BJ (cell line): Measurements from ENCODE around the gene CASTOR1. TPM values are rescaled to one million over a fixed set of nuclear protein-coding genes. Genes with fewer than 3 reads are reported as not detected.

Source experiments
- CTCF ChIA-PET: fragments of 350-600 bp; formaldehyde crosslinking; extraction: SDS; loops from one replicate; lab custom pipeline; 2021; ENCODE audit warnings: antibody characterized with exemption, inconsistent platforms; lab: Yijun Ruan, JAX
- POLR2A ChIA-PET: fragments of 300-600 bp; sonication (Branson Sonifier 250); formaldehyde crosslinking; extraction: SDS; loops from one replicate; lab custom pipeline; 2021; ENCODE audit warnings: antibody characterized with exemption; lab: Charles Lee
- DNase-seq: peaks from one replicate; pipeline ENCODE4 v3.0.0-alpha.2; 2011; ENCODE audit warnings: low read depth
- H3K27me3 ChIP-seq: 2 replicates; pipeline ENCODE4 v1.6.0; 2011; ENCODE audit warnings: low read length; ENCODE audit not compliant: control insufficient read depth, insufficient read depth
- H3K36me3 ChIP-seq: 2 replicates; pipeline ENCODE4 v1.5.1; 2011; ENCODE audit warnings: low read length; ENCODE audit not compliant: control insufficient read depth, insufficient read depth
- H3K4me3 ChIP-seq: 2 replicates; pipeline ENCODE4 v1.5.1; 2011; ENCODE audit warnings: low read depth, mild to moderate bottlenecking, control low read depth, low read length
- CTCF ChIP-seq: IDR thresholded peaks from 2 replicates; pipeline ENCODE4 v1.5.1; 2011; ENCODE audit warnings: low read depth, mild to moderate bottlenecking, control low read depth, inconsistent platforms, low read length, moderate library complexity; ENCODE audit not compliant: insufficient read depth
- polyA plus RNA-seq: library from polyadenylated mRNA; depleted of rRNA; stranded (reverse); fragments of >200 nt; gene quantifications from 2 replicates; pipeline ENCODE4 v1.2.3, GENCODE V29; 2011

Gene CASTOR1
- polyA plus RNA-seq, 1 experiment, result 16.4 TPM

GRCh38 chr22:30246814-30247376 lies 42.4 kb downstream of the CASTOR1 start:
- ChIA-PET POLR2A (interaction anchor here (1.5 kb wide), 1 partner anchor 11 kb away, joined by 3 read pairs; no protein-coding TSS in a partner anchor), CTCF (interaction anchor here (2.4 kb wide), 1 partner anchor 9 kb away, joined by 7 read pairs; no protein-coding TSS in a partner anchor)
- no peak for DNase-seq

DNA sequence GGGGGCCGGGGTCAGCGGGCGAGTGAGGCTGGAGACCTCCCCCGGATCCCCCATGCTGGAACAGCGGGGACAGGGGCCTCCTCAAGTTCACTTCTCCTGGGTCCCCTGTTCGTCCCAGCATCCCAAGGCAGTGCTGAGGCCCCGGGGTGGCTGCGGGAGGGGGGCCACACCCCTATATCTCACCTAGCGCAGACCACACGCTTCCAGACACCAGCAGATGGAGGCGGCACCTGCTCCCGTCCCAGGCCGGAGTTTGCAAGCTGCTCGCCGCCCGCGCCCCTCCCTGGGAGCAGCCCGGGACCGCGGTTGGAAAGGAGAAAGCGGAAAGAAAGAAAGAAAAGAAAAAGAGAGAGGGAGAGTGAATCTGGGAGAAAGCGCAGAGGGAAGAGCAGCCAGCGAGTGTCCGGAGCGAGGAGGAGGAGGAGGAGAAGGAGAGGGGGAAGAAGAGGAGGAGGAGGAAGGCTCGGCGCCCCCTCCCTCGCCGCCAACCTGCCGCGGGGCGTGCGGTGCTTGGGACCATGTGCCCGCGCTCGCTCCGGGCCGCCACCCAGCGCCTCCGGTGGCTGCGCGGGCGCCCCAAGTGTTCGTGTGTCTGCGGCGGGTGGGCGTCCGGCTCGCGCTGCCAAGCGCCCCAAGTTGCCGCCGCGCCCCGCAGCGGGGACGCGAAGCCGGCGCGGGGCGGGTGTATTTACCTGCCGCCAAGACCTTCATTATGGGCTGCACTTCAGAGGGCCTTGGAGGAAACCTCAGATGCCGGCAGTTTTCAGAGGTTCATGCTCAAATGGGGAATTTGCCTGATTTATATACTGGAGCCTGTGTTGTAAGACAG lies 43.1 kb downstream of the CASTOR1 start, which contains the start of gene LIF:
LIF (minus strand) TSS at position 775 of the 829 bp plus-strand sequence; CDS start at position 711, 64 bp downstream.
- Histone ChIP-seq H3K36me3 (peaks cover 9% of the 10 kb centered on the region), H3K4me3 (peak within 1 kb of the TSS; percentile 65), H3K27me3 (no peaks in the 10 kb centered on the region)
- no peak for TF ChIP-seq CTCF
- ChIA-PET CTCF (interaction anchor here (1.1 to 2.4 kb wide), 3 partner anchors 9 to 138 kb away, joined by 3 to 7 read pairs (median 4); no protein-coding TSS in a partner anchor), POLR2A (interaction anchor here (1.5 kb wide), 1 partner anchor 11 kb away, joined by 3 read pairs; no protein-coding TSS in a partner anchor)
- no peak for DNase-seq

More at GRCh38 chr22:30246814-30247376, 42.4 kb downstream of the CASTOR1 start:
- peaks cover 7% of the 10 kb centered on the region for H3K36me3 ChIP-seq
- no peak for TF ChIP-seq CTCF
- H3K27me3 ChIP-seq, result no peaks in the 10 kb centered on the region
- H3K4me3 ChIP-seq, result peak overlapping the region; percentile 65

DNA sequence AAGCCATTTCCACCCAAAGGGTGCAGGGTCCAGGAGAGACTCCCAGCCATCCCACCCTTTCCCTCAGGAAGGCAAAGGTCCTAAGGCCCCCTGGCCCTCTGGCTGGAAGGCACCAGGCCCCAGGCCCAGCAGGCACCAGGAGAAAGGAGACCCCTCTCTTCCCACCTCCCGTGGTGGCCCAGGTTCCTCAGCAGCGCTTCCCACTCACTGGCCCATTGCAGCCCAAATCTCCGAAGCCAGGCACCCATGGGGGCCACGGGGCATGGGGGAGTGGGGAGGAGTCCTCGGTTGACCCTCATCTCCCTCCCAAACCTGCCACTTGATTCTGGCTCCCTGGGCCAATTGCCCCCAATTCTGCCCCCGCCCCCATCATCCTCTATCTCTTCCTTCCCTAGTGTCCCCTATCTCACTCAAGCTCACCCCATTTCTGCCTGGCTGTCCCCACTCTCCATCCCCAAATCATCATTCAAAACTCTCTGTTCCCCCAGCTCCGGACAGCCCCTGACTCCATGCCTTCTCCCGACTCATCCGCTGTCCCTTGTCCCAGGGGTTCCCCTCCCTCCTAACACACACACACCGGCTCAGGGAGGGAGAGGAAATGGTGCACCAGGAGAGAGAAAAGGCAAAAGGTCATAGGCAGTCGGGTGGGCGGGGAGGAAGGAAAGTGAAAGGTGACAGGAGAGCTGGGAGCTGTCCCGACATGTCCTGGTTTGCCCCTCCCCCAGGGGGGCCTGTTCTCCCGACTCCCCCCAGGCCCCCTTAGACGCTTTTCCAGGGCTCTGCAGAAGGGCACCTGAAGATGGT lies 43.9 kb downstream of the CASTOR1 start:
- Histone ChIP-seq H3K27me3 (no peaks in the 10 kb centered on the region), H3K36me3 (peaks cover 9% of the 10 kb centered on the region), H3K4me3 (peak overlapping the region; percentile 65)
- DNase-seq, result no peak
- ChIA-PET POLR2A (interaction anchor here (1.5 kb wide), 1 partner anchor 10 kb away, joined by 3 read pairs; no protein-coding TSS in a partner anchor), CTCF (interaction anchor here (1.1 to 2.4 kb wide), 3 partner anchors 10 to 138 kb away, joined by 3 to 7 read pairs (median 4); no protein-coding TSS in a partner anchor)
- TF ChIP-seq CTCF, result no peak

DNA sequence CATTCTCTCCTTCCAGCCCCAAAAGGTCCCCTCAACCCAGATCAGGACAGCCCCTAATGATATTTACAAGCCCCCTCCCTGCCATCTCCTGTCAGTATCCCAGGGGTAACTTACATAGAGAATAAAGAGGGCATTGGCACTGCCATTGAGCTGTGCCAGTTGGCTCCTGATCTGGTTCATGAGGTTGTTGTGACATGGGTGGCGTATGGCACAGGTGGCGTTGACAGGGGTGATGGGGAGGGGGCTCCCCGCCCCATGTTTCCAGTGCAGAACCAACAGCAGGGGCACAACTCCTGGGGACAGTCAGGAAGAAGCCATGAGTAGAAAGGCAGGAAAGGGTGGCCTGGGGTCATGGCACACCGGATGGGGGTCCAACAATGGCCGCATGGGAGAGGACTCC lies 44.7 kb downstream of the CASTOR1 start:
- CTCF ChIA-PET, result interaction anchor here (0.9 to 2.4 kb wide), 3 partner anchors 11 to 143 kb away, joined by 3 to 7 read pairs (median 3); no protein-coding TSS in a partner anchor
- Histone ChIP-seq H3K4me3 (no peak overlapping the region), H3K27me3 (no peaks in the 10 kb centered on the region), H3K36me3 (peaks cover 9% of the 10 kb centered on the region)
- POLR2A ChIA-PET, result no interaction called here
- TF ChIP-seq CTCF, result no peak
- no peak for DNase-seq
